ENCODE data around the gene PDX1. TPM values are rescaled to one million over a fixed set of nuclear protein-coding genes. Genes with fewer than 3 reads are reported as not detected.
"Not testable (repeated sequence)": the region's sequence is repeated elsewhere in the genome, so short reads cannot be mapped to it uniquely, and the experiment has no call there.

PDX1 gene
- total RNA-seq, 1 donor from 2014 or later: not detected

DNA sequence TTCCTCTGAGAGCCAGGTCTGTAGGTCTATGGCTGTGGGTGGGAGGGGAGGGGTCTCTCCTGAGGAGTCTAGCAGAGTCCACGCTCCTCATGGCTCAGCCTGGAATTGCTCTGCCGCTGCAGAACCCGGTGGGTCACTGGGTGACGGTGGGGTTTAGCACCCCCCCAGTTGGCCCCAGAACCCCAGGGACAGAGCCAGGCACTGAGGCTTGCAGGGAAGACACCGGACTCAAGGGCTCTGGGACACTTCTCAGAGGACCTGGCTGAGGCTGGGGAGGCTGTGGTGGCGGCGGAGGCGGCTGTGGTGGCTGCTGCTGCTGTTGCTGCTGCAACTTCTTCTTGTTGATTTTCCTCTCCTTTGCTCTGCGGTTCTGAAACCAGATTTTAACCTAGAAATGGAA lies 43.2 kb downstream of the PDX1 start:
- Mint-ChIP-seq H3K27me3 (peaks cover 62% of the 10 kb centered on the region), H3K27ac (no peak overlapping the region), H3K4me1 (peaks cover 33% of the 10 kb centered on the region), H3K9me3 (no peaks in the 10 kb centered on the region), H3K36me3 (ENCODE audit: low read depth) (no peaks in the 10 kb centered on the region), H3K4me3 (no peak overlapping the region)
- ChIA-PET CTCF (interaction anchor here (1.5 kb wide), 1 partner anchor 9 kb away, joined by 4 read pairs; no protein-coding TSS in a partner anchor), POLR2A (no interaction called here)
- ATAC-seq (ENCODE audit: low read depth): no peak
- DNase-seq: no peak
- intact Hi-C loops (cut with micrococcal nuclease): no loop called here
- TF ChIP-seq, protein P1, sequence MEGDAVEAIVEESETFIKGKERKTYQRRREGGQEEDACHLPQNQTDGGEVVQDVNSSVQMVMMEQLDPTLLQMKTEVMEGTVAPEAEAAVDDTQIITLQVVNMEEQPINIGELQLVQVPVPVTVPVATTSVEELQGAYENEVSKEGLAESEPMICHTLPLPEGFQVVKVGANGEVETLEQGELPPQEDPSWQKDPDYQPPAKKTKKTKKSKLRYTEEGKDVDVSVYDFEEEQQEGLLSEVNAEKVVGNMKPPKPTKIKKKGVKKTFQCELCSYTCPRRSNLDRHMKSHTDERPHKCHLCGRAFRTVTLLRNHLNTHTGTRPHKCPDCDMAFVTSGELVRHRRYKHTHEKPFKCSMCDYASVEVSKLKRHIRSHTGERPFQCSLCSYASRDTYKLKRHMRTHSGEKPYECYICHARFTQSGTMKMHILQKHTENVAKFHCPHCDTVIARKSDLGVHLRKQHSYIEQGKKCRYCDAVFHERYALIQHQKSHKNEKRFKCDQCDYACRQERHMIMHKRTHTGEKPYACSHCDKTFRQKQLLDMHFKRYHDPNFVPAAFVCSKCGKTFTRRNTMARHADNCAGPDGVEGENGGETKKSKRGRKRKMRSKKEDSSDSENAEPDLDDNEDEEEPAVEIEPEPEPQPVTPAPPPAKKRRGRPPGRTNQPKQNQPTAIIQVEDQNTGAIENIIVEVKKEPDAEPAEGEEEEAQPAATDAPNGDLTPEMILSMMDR (IDR thresholded peaks at IDR 0.05): no peak

DNA sequence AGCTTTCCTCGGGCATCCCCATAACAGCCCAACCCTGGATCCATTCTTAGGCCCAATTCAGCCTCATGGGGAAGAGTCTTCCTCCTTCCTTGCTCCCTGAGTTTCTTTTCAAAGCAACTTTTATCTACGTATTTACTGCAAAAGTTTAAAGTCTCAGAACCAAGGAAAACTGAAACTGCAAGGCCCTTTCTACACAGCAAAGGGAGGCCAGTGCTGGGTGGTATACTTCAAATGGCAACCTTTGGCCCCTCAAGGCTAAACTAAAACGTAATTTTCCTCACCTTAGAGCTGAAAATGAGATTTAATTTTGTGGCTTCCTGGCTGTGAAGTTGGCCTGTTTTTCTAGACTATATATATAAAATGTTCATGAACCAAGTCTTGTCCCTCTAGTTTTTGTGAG lies 43.7 kb downstream of the PDX1 start:
- DNase-seq (no peak), ATAC-seq (ENCODE audit: low read depth) (no peak)
- ChIA-PET CTCF (interaction anchor here (1.5 kb wide), 1 partner anchor 10 kb away, joined by 4 read pairs; no protein-coding TSS in a partner anchor), POLR2A (no interaction called here)
- Mint-ChIP-seq H3K4me1 (peaks cover 36% of the 10 kb centered on the region), H3K36me3 (ENCODE audit: low read depth) (no peaks in the 10 kb centered on the region), H3K27ac (no peak overlapping the region), H3K4me3 (no peak overlapping the region), H3K9me3 (no peaks in the 10 kb centered on the region), H3K27me3 (peaks cover 60% of the 10 kb centered on the region)
- intact Hi-C loops (cut with micrococcal nuclease): no loop called here
- TF ChIP-seq, protein P1 (IDR thresholded peaks at IDR 0.05): no peak

DNA sequence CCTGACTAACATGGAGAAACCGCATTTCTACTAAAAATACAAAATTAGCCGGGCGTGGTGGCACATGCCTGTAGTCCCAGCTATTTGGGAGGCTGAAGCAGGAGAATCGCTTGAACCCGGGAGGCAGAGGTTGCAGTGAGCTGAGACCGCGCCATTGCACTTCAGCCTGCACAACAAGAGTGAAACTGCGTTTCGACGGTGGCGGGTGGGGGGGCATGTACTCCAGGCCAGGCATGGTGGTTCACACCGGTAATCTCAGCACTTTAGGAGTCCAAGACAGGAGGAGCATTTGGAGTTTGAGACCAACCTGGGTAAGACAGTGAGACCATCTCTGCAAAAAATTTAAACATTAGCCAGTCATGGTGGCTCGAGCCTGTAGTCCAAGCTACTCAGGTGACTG lies 44.4 kb downstream of the PDX1 start:
- H3K9me3 Mint-ChIP-seq; intact Hi-C loops (cut with micrococcal nuclease); H3K27ac Mint-ChIP-seq; ATAC-seq (ENCODE audit: low read depth); H3K36me3 Mint-ChIP-seq (ENCODE audit: low read depth); DNase-seq; H3K4me3 Mint-ChIP-seq: not testable (repeated sequence)
- ChIA-PET CTCF (interaction anchor here (1.5 kb wide), 1 partner anchor 11 kb away, joined by 4 read pairs; no protein-coding TSS in a partner anchor), POLR2A (interaction anchor here (0.6 kb wide), 1 partner anchor 179 kb away, joined by 4 read pairs; no protein-coding TSS in a partner anchor)
- peaks cover 38% of the 10 kb centered on the region for H3K4me1 Mint-ChIP-seq
- peaks cover 57% of the 10 kb centered on the region for H3K27me3 Mint-ChIP-seq

DNA sequence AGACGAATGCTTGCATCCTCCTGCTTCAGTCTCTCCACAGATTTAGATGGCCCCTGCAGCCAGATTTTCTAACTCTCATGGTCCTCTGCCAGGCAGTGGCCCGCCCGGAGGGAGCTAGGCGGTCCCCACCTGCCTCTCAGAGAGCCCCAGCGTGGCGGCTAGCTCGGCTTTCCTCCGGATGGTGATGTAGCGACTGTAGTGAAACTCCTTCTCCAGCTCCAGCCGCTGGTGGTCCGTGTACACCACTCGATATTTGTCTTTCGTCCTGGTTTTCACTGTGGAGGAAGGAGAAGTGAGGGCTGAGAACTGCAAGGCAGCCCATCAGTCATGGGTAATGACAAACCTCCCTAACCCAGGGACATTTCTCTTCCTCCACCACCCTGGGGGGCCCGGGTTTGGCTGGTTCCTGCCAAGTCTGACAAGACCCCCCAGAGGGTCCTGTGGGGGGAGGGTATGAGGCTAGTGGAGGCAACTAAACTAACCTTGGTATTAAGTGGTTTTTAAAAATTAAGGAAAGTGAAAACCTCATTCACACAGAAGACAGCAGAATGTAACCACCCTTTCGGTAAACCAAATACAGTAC lies 45.0 kb downstream of the PDX1 start:
- H3K36me3 Mint-ChIP-seq (ENCODE audit: low read depth): no peaks in the 10 kb centered on the region
- ATAC-seq (ENCODE audit: low read depth) (no peak), DNase-seq (no peak)
- peaks cover 43% of the 10 kb centered on the region for H3K4me1 Mint-ChIP-seq
- TF ChIP-seq, protein P1 (IDR thresholded peaks at IDR 0.05): no peak
- CTCF ChIA-PET: no interaction called here
- peaks cover 62% of the 10 kb centered on the region for H3K27me3 Mint-ChIP-seq
- intact Hi-C loops (cut with micrococcal nuclease): no loop called here
- H3K4me3 Mint-ChIP-seq: no peak overlapping the region
- POLR2A ChIA-PET: interaction anchor here (0.6 kb wide), 1 partner anchor 178 kb away, joined by 4 read pairs; no protein-coding TSS in a partner anchor
- no peaks in the 10 kb centered on the region for H3K9me3 Mint-ChIP-seq
- no peak overlapping the region for H3K27ac Mint-ChIP-seq

DNA sequence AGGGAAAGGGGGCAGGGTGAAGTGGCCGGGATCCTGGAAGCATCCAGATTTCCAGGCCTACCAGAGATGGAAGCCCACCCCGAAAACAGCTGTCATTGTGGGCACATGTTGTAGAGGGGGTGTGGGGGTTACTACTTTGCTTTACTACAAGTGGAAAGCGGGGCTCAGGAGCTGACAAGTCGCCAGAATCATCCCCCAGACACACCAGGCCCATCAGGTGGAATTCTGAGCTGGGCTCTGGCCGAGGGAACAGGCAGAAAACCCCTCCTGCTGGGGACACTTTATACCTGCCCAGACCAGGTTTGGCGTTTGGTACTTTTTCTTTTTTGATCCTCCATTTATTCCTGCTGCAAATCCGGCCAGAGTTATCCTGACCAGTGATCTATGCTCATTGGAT lies 45.5 kb downstream of the PDX1 start:
- no peak overlapping the region for H3K4me3 Mint-ChIP-seq
- ChIA-PET POLR2A (no interaction called here), CTCF (no interaction called here)
- peaks cover 60% of the 10 kb centered on the region for H3K27me3 Mint-ChIP-seq
- H3K27ac Mint-ChIP-seq: no peak overlapping the region
- DNase-seq (no peak), ATAC-seq (ENCODE audit: low read depth) (no peak)
- peaks cover 41% of the 10 kb centered on the region for H3K4me1 Mint-ChIP-seq
- TF ChIP-seq, protein P1 (IDR thresholded peaks at IDR 0.05): no peak
- H3K9me3 Mint-ChIP-seq: no peaks in the 10 kb centered on the region
- intact Hi-C loops (cut with micrococcal nuclease): no loop called here
- H3K36me3 Mint-ChIP-seq (ENCODE audit: low read depth): no peaks in the 10 kb centered on the region

All from activated B cell treated with CpG ODN at 0.5 μM for 24 hours (primary cell).